Measurements from ENCODE around the gene AGAP9.
"Not testable (repeated sequence)": the region's sequence is repeated elsewhere in the genome, so short reads cannot be mapped to it uniquely, and the experiment has no call there.

DNA sequence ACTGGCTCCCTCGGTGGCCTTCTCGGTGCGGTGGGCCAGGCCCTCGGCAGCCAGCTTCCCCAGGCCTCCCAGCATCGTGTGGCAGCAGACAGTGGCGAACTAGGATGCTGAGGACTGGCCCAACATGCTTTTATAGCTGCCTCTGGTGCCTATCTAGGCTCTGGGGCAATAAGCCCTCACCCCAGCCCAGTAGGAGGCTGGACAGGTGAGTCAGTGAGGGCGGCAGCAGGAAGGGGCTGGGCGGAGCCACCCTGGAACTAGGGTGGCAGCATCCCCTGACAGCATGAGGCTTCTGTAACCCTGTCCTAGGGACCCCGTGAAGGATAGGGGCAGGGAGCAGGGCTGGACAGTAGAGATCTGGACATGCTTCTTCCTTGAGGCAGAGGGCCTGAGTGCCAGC, 31.8 kb downstream of the AGAP9 start, which contains the start of gene FAM25G:
- TF ChIP-seq GATA2, GATA3 (IDR thresholded peaks at IDR 0.05; ENCODE audit: low read depth, low read length): not testable (repeated sequence)

Data from SH-SY5Y (cell line).